ENCODE measurements around the gene SMOC2. TPM values are rescaled to one million over a fixed set of nuclear protein-coding genes. Genes with fewer than 3 reads are reported as not detected.

The SMOC2 gene
- total and polyA plus RNA-seq, 8 donors: 7.1 to 18.8 (median 9.5) TPM

- Histone ChIP-seq H3K9me3 (no peaks in the 10 kb centered on the region), H3K4me1 (no peaks in the 10 kb centered on the region), H3K4me3 (no peak overlapping the region), H3K27me3 (peaks cover 0 to 32% of the 10 kb centered on the region in 2 donors), H3K27ac (no peak overlapping the region), H3K36me3 (no peaks in the 10 kb centered on the region)
- ATAC-seq (no peak), DNase-seq (no peak)
- TF ChIP-seq CTCF (IDR thresholded peaks at IDR 0.05): no peak
- intact Hi-C loops (cut with DNase I): no loop called here
Observed at GRCh38 chr6:168603234-168603633, 162.2 kb downstream of the SMOC2 start.

GRCh38 chr6:168605964-168606363 is 165.0 kb downstream of the SMOC2 start:
- no peak for ATAC-seq
- no peak overlapping the region for H3K27ac ChIP-seq
- intact Hi-C loops (cut with DNase I): no loop called here

GRCh38 chr6:168606722-168607121 is 165.7 kb downstream of the SMOC2 start:
- no peak overlapping the region for H3K4me3 ChIP-seq
- intact Hi-C loops (cut with DNase I): no loop called here
- no peak for ATAC-seq
- no peak for DNase-seq
- no peaks in the 10 kb centered on the region for H3K9me3 ChIP-seq
- no peak for TF ChIP-seq CTCF (IDR thresholded peaks at IDR 0.05)
- H3K27me3 ChIP-seq: peaks cover 0 to 15% of the 10 kb centered on the region in 2 donors
- no peaks in the 10 kb centered on the region for H3K36me3 ChIP-seq
- H3K27ac ChIP-seq: no peak overlapping the region
- H3K4me1 ChIP-seq: no peaks in the 10 kb centered on the region

More at GRCh38 chr6:168605964-168606363, 165.0 kb downstream of the SMOC2 start:
- no peak for TF ChIP-seq CTCF (IDR thresholded peaks at IDR 0.05)
- Histone ChIP-seq H3K4me1 (no peaks in the 10 kb centered on the region), H3K36me3 (no peaks in the 10 kb centered on the region), H3K4me3 (no peak overlapping the region), H3K9me3 (no peaks in the 10 kb centered on the region), H3K27me3 (peaks cover 0 to 22% of the 10 kb centered on the region in 2 donors)
- no peak for DNase-seq

GRCh38 chr6:168607272-168608112 is 166.5 kb downstream of the SMOC2 start:
- no peak for TF ChIP-seq CTCF (IDR thresholded peaks at IDR 0.05)
- intact Hi-C loops (cut with DNase I): no loop called here
- ATAC-seq (peak; percentile 97), DNase-seq (peak in 2 of 4 donors; percentile 46 to 67)
- H3K27ac ChIP-seq: no peak overlapping the region
- no peaks in the 10 kb centered on the region for H3K4me1 ChIP-seq
- peaks cover 0 to 1% of the 10 kb centered on the region in 2 donors for H3K9me3 ChIP-seq
- no peaks in the 10 kb centered on the region for H3K36me3 ChIP-seq
- H3K27me3 ChIP-seq: peaks cover 0 to 8% of the 10 kb centered on the region in 2 donors
- no peak overlapping the region for H3K4me3 ChIP-seq

- DNase-seq (no peak), ATAC-seq (no peak)
- intact Hi-C loops (cut with DNase I): no loop called here
- no peak overlapping the region for H3K27ac ChIP-seq
- no peak for TF ChIP-seq CTCF (IDR thresholded peaks at IDR 0.05)
- peaks cover 0 to 4% of the 10 kb centered on the region in 2 donors for H3K27me3 ChIP-seq
- no peaks in the 10 kb centered on the region for H3K4me1 ChIP-seq
- H3K9me3 ChIP-seq: peaks cover 0 to 7% of the 10 kb centered on the region in 2 donors
- no peaks in the 10 kb centered on the region for H3K36me3 ChIP-seq
- no peak overlapping the region for H3K4me3 ChIP-seq
Observed at GRCh38 chr6:168608113-168608400, 167.1 kb downstream of the SMOC2 start.
